IPS-18c (cell line): ENCODE measurements around the gene NR2F2.

Experiments
- H3K4me3 ChIP-seq: 2 replicates; pipeline ENCODE4 v1.7.0; 2013; ENCODE audit warnings: low read depth, mild to moderate bottlenecking, low read length, moderate library complexity; ENCODE audit not compliant: insufficient read depth
- H3K9me3 ChIP-seq: one replicate; pipeline ENCODE4 v1.6.1; 2013; ENCODE audit warnings: mild to moderate bottlenecking, low read length, moderate library complexity; ENCODE audit not compliant: control insufficient read depth, insufficient read depth

Gene NR2F2

DNA sequence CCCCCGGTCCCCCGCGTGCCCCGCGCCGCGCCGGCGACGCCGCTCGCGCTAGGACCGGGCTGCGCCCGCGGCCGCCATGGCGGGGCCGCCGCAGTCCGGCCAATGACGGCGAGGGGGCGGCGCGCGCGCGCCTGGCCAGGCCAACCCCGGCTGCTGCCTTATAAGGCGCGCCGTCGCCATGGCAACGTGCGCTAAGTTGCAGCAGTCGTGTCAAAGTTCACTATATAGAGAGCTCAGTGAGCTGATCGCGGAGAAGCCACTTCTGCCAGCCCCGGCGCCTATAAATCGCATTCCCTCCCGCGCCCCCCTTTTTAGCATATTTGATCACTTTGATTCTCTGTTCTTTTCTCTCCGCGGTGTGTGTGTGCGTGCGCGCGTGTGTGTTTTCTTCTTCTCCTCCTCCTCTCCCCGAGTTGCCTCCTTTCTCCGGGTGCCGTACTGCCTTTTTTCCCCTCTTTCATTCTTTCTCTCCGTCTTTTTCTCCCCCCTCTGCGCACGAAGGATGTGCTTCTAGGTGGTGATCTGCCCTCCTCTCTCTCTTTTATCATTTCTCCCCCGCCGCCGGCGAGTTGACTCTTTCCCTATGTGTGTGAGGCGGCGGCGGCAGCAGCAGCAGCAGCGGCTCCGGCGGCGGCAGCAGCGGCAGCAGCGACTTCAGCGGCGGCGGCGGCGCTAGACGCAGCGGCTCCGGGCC is at the start of gene NR2F2:
TSS of gene NR2F2 (plus strand) at position 251 of the 694 bp plus-strand sequence. CDS start 1,406 bp downstream, outside the sequence.
- Histone ChIP-seq H3K4me3 (peak within 1 kb of the TSS; percentile 58), H3K9me3 (no peaks in the 10 kb centered on the region)

GRCh38 chr15:96285305-96285704 is 45.2 kb upstream of the NR2F2 start:
- no peak overlapping the region for H3K4me3 ChIP-seq
- peaks cover 2% of the 10 kb centered on the region for H3K9me3 ChIP-seq

GRCh38 chr15:96285729-96286254 is 44.7 kb upstream of the NR2F2 start:
- no peak overlapping the region for H3K4me3 ChIP-seq
- H3K9me3 ChIP-seq, result peaks cover 2% of the 10 kb centered on the region

DNA sequence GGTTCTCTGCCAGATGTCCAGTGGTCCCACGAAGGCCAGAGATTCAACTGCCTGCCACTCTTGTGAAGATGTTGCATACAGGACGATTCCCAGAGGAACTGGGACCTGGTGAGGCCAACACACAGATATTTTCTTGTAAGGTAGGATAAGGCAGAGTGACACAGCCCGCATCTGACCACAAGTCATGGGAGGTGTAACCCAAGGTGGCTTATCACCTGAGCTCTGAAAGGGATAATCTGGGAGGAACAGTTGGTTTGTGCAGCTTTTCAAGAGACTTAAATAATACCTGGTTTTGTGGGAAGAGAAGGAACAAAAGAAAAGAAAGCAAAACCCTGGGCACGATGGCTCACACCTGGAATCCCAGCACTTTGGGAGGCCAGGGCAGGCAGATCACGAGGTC is 39.8 kb upstream of the NR2F2 start:
- no peaks in the 10 kb centered on the region for H3K9me3 ChIP-seq

GRCh38 chr15:96292635-96293034 is 37.9 kb upstream of the NR2F2 start:
- no peak overlapping the region for H3K4me3 ChIP-seq
- no peaks in the 10 kb centered on the region for H3K9me3 ChIP-seq

More for the DNA sequence above, 39.8 kb upstream of the NR2F2 start:
- no peak overlapping the region for H3K4me3 ChIP-seq

- Histone ChIP-seq H3K4me3 (no peak overlapping the region), H3K9me3 (no peaks in the 10 kb centered on the region)
These were observed 37.1 kb upstream of the NR2F2 start for GRCh38 chr15:96293441-96293840.

GRCh38 chr15:96294766-96295165 is 35.7 kb upstream of the NR2F2 start:
- no peak overlapping the region for H3K4me3 ChIP-seq
- no peaks in the 10 kb centered on the region for H3K9me3 ChIP-seq

- no peak overlapping the region for H3K4me3 ChIP-seq
- H3K9me3 ChIP-seq, result no peaks in the 10 kb centered on the region
These were observed 34.2 kb upstream of the NR2F2 start for GRCh38 chr15:96296264-96296663.

DNA sequence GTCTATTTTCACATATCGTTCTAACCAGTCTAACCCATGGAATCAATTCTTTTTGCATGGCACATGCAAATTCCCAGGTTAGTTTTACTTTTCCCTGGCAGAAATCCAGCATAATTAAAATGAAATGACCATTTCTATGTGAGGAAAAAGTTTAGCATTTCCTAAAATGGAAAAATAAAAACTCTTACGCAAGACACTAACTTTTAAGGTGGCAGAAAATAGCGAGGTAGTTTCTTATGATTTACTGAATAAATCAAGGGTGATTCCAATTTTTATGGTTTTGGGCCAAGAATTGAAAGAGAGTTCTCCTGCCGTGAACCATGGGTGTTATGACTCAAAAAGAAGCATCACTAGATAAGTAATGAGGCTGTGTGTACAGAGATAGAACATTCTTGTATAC is 32.7 kb upstream of the NR2F2 start:
- no peak overlapping the region for H3K4me3 ChIP-seq
- H3K9me3 ChIP-seq, result no peaks in the 10 kb centered on the region

DNA sequence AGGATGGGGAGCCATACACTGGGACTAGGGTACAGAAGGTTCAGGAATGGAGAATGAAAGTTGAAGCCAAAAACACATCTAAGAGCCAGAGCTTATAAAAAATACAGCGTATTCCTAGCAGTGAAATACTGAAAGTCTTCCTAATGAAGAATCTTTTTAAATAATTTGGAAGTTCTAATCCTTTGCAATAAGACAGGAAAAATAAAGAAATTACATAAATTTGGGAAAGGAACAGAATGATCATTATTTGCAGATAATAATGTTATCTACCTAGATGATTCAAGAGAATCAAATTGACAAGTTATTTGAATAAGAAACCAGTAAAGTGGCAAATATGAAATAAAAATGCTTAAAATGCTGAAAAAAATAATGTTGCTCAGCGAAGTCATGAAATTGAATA is 32.3 kb upstream of the NR2F2 start:
- H3K9me3 ChIP-seq, result no peaks in the 10 kb centered on the region
- no peak overlapping the region for H3K4me3 ChIP-seq

GRCh38 chr15:96300836-96301235 is 29.7 kb upstream of the NR2F2 start:
- no peaks in the 10 kb centered on the region for H3K9me3 ChIP-seq

GRCh38 chr15:96303503-96304056 is 26.9 kb upstream of the NR2F2 start:
- Histone ChIP-seq H3K4me3 (no peak overlapping the region), H3K9me3 (no peaks in the 10 kb centered on the region)

More at GRCh38 chr15:96300836-96301235, 29.7 kb upstream of the NR2F2 start:
- no peak overlapping the region for H3K4me3 ChIP-seq

GRCh38 chr15:96304839-96305238 is 25.7 kb upstream of the NR2F2 start:
- Histone ChIP-seq H3K4me3 (no peak overlapping the region), H3K9me3 (no peaks in the 10 kb centered on the region)

DNA sequence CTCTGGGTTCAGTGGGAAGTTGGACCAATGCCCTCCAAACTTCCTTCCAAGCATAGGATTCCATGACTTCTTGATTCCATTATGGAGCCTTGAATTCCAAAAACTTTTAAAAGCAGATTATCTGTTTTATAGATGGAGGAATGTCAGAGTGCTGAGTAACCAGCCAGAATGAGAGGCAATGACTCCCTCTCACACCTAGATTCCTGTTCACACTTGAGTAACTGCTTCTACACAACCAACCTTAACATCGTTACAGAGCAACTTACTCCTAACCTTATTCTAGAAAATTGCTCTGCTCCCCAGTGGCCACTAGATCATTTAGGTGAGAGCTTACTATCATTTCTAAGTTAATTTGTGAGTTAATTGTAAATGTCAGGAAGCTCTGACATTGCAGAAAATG is 24.2 kb upstream of the NR2F2 start:
- Histone ChIP-seq H3K9me3 (no peaks in the 10 kb centered on the region), H3K4me3 (no peak overlapping the region)

- Histone ChIP-seq H3K9me3 (no peaks in the 10 kb centered on the region), H3K4me3 (no peak overlapping the region)
These were observed 22.6 kb upstream of the NR2F2 start for GRCh38 chr15:96307856-96308394.

GRCh38 chr15:96309143-96309660 is 21.3 kb upstream of the NR2F2 start:
- no peak overlapping the region for H3K4me3 ChIP-seq
- H3K9me3 ChIP-seq, result no peaks in the 10 kb centered on the region

- Histone ChIP-seq H3K4me3 (no peak overlapping the region), H3K9me3 (no peaks in the 10 kb centered on the region)
These were observed 19.1 kb upstream of the NR2F2 start for GRCh38 chr15:96311256-96311955.

GRCh38 chr15:96311956-96312294 is 18.6 kb upstream of the NR2F2 start:
- Histone ChIP-seq H3K9me3 (no peaks in the 10 kb centered on the region), H3K4me3 (no peak overlapping the region)
